AG10803 (cell line): ENCODE measurements around the gene PARP1.

Source experiments
- DNase-seq: peaks from one replicate; pipeline ENCODE4 v3.0.0; 2010; ENCODE audit warnings: low read depth
- H3K4me3 ChIP-seq: 2 replicates; pipeline ENCODE4 v1.5.1; 2011; ENCODE audit warnings: mild to moderate bottlenecking, low read length, control low read depth
- TF ChIP-seq, protein P1 (sequence below): conservative IDR thresholded peaks from 2 replicates; pipeline ENCODE4 v1.5.1; 2011; ENCODE audit warnings: mild to moderate bottlenecking, low read length, control low read depth, inconsistent platforms

The PARP1 gene

DNA sequence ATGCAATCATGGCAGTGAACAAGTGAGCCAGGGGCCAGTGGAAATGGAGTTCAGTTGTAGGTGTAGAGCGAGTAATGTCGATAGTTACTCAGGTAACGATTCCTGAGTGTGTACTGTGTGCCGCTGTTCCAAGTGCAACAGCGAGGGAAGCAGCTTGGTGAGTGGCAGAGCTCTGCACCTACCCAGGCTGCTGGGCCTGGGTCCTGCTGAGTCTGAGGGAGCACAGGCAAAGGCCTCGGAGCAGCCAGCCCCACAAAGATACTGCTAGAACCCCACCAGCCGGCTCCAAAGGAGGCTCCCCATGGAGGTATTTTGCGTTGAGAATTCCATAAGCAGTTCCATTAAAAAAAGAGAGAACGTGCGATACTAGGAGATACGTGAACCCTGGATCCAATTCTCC lies 23.2 kb downstream of the PARP1 start:
- no peak overlapping the region for H3K4me3 ChIP-seq
- TF ChIP-seq, protein P1, sequence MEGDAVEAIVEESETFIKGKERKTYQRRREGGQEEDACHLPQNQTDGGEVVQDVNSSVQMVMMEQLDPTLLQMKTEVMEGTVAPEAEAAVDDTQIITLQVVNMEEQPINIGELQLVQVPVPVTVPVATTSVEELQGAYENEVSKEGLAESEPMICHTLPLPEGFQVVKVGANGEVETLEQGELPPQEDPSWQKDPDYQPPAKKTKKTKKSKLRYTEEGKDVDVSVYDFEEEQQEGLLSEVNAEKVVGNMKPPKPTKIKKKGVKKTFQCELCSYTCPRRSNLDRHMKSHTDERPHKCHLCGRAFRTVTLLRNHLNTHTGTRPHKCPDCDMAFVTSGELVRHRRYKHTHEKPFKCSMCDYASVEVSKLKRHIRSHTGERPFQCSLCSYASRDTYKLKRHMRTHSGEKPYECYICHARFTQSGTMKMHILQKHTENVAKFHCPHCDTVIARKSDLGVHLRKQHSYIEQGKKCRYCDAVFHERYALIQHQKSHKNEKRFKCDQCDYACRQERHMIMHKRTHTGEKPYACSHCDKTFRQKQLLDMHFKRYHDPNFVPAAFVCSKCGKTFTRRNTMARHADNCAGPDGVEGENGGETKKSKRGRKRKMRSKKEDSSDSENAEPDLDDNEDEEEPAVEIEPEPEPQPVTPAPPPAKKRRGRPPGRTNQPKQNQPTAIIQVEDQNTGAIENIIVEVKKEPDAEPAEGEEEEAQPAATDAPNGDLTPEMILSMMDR: no peak
- no peak for DNase-seq

DNA sequence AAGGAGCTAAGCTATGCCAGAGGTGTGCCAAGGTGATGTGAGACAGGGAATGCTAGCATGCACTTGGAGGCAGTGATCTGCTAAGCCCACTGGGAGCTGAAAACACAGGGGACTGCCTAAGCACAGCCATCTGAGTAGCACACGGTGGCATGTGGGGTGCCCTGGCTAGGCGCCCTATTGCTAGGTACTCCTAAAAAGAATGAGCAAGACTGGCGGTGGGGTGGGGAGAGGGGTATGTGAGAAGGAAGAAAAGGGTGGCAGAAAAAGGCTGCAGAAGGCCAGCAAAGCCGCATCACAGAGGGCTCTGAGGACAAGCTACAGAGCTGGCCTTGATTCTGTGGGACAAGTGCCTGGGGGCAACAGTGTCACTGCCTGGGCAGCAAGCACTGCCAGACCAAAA lies 23.9 kb downstream of the PARP1 start:
- no peak overlapping the region for H3K4me3 ChIP-seq
- DNase-seq: no peak
- TF ChIP-seq, protein P1: no peak

DNA sequence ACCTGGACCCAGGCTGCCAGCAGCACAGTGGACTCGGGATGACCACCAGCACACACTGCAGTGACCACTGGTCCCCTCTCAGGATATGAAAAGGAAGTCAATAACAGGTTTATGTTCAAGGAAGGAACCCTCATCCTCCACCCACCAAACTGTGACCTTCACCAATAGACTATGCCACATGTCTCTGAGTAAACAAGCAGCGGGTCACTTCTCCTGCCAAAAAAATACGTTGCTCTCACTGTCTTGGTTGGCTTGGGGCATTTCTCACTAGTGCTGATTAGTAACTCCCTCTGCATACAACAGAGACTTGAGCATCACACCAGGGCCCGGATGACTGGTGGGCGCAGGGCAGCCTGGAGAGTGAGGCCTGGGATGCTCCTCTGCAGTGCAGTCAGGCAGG lies 25.9 kb downstream of the PARP1 start:
- no peak overlapping the region for H3K4me3 ChIP-seq
- TF ChIP-seq, protein P1: no peak
- no peak for DNase-seq

DNA sequence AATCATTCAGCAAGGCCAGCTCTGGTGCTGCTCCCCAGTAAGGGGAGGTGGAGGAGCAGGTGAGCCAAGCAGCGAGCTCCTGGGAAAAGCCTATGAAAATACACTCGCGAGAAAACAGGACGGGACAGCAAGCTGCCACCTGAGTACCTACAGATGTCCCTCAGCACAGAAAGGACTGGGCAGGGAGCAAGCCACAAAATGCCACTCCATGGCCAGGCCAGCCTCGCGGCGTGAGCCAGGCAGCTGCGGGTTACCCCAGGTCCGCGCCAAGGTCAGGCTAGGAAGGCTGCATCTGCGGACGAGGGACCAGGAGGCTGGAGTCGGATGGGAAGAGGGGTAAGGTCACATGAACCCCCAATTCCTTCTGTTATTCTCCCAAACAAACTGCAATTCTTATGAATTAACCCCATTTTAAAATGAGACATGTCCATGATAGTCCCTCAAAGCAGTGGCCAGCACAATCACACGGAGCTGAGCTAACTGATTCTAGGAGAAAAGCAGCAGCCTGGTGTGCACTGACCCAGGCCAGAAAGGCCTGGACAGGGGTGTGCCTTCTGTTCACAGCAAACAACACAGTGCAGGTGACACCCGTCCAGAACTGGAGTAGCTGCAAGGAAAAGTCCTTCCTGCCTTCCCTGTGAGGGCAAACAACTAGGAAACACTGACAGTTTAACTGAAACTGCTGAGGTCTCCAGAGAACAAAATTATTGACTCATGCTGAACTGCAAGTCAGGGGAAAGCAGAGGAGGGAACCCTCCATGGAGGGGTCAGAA lies 26.5 kb downstream of the PARP1 start:
- no peak for DNase-seq
- H3K4me3 ChIP-seq: no peak overlapping the region
- TF ChIP-seq, protein P1: no peak

DNA sequence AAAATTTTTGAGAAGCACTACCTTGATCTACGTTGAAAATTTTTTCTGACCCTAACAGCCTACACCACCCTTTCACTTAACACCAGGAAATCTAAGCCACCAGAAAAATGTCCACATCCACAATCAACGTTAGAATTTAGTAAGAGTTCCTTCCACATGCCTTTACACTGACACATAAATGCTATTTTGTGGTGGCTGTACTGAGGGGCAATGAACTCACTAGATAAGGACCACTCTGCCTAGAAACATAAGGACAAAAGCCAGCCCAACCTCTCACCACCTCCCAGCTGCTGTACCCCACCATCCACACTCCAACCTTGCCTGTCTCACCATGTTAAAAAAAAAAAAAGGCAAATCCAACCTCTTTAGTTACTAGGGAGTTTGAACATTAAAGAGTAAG lies 29.8 kb downstream of the PARP1 start:
- TF ChIP-seq, protein P1: no peak
- DNase-seq: no peak
- no peak overlapping the region for H3K4me3 ChIP-seq

DNA sequence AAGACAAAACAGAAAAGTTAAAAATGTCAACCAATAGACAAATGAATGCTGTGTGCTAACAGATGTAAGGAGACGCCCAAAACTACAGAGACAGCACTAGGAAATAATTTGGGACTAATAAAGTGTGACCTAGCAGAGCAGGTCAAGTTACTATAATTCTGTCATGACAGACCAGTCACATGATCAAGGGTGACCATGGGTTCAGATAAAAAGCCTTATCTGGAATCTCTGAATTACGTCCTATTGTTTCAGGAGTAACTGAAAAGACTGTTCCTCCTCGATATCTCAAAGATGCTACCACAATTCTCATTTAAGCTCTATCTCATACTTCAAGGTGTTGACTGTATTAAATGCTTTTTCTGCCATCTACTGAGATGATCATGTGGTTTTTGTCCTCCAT lies 31.6 kb downstream of the PARP1 start:
- DNase-seq: no peak

DNA sequence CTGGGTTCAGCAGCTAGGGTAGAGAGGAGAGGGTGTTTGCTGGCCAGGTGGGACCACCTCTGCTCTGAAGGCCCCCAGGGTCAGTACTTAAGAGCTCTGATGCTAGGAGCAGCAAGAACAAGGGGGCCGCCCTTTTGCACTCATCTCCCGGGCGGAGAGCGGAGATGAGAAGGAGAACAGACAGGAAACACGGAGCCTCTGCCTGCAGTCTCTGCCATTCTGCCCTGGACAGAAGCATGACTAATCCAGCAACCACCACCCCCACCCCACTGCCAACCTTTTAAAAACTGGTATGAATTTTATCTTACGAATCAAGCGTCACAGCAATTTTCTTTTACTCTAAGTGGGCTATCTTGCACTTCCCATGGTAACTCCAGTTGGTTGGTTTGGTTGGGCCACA lies 34.5 kb downstream of the PARP1 start:
- no peak for DNase-seq
- TF ChIP-seq, protein P1: no peak
- H3K4me3 ChIP-seq: no peak overlapping the region

More for the DNA sequence above, 31.6 kb downstream of the PARP1 start:
- TF ChIP-seq, protein P1: no peak
- H3K4me3 ChIP-seq: no peak overlapping the region
